Keratinocyte (primary cell): Measurements from ENCODE around the gene MGAT5.

Experiments used
- EZH2 ChIP-seq: IDR thresholded peaks from one replicate; pipeline ENCODE4 v1.6.1; 2012; ENCODE audit warnings: inconsistent platforms, mild to moderate bottlenecking, low read length, moderate library complexity
- TF ChIP-seq, protein P1 (sequence below), 3 experiments: IDR thresholded peaks in 1 of 3; conservative IDR thresholded peaks in 1 of 3; optimal IDR thresholded peaks in 1 of 3; 2 replicates in 2 of 3; 3 replicates in 1 of 3; pipeline versions ENCODE3 to v1.5.1; 2011; ENCODE audit warnings: low read length in 3 of 3, mild to moderate bottlenecking in 3 of 3, moderate library complexity in 2 of 3, control low read depth in 1 of 3, inconsistent platforms in 1 of 3; ENCODE audit not compliant: insufficient read depth in 2 of 3; ENCODE audit errors: extremely low read depth in 1 of 3

DNA sequence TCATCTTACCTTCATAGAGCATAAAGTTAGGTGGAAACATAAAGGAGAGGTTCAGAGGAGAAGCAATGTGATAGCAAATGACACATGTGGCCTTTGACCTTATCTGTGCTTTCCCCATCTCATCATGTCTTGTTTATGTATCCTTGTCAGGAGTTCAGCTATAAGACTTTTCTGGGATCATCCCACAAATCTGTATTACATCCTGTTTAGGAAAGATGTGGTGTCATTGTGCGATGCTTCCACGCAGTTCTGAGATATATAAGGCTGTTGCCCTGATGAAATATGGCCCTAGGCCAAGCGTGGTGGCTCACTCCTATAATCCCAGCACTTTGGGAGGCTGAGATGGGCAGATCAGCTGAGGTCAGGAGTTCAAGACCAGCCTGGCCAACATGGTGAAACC, 15.5 kb upstream of the MGAT5 start:
- TF ChIP-seq, protein P1, sequence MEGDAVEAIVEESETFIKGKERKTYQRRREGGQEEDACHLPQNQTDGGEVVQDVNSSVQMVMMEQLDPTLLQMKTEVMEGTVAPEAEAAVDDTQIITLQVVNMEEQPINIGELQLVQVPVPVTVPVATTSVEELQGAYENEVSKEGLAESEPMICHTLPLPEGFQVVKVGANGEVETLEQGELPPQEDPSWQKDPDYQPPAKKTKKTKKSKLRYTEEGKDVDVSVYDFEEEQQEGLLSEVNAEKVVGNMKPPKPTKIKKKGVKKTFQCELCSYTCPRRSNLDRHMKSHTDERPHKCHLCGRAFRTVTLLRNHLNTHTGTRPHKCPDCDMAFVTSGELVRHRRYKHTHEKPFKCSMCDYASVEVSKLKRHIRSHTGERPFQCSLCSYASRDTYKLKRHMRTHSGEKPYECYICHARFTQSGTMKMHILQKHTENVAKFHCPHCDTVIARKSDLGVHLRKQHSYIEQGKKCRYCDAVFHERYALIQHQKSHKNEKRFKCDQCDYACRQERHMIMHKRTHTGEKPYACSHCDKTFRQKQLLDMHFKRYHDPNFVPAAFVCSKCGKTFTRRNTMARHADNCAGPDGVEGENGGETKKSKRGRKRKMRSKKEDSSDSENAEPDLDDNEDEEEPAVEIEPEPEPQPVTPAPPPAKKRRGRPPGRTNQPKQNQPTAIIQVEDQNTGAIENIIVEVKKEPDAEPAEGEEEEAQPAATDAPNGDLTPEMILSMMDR (optimal IDR thresholded peaks at IDR 0.05 in 1 of 3, IDR thresholded peaks at IDR 0.05 in 1 of 3, conservative IDR thresholded peaks at IDR 0.05 in 1 of 3; ENCODE audit: extremely low read depth in 1 of 3, insufficient read depth in 2 of 3, low read length in 3 of 3) = no peak
- TF ChIP-seq EZH2 = no peak
